Medulla oblongata (tissue), 1 donor: ENCODE measurements around the gene INSM1.

Experiments used
- DNase-seq: peaks from one replicate; pipeline ENCODE4 v3.0.0-alpha.2; 2015; ENCODE audit errors: extremely low spot score

The INSM1 gene

DNA sequence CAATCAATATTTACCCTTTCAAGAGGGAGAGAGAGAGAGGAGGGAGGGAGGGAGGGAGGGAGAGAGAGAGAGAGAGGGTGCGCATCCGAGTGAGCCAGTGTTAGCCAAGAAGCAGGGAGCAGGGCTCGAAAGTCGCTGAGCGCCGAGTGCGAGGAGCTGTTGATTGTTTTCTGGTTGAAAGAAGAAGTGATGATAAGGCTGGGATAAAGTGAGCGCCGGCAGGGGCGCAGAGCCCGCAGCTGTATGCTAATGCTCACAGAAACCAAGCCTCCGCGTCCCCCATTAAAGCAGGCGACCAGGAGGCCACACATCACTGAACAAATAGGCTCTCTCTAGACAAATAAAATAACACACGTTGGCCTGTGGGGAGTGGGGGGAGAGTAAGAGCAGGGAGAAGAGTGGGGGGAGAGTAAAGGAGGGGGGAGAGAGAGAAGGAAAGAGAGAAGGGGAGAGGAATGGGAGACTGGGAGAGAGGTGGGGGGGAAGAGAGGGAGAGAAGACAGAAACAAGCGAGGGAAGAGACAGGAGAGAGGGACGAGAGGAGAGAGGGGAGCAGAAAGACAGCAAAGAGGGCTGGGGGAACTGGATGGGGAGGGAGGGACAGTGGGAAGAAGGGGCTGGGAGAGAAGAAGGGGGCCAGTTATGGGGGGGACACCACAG lies 5.0 kb upstream of the INSM1 start:
- DNase-seq, result peak; percentile 11

DNA sequence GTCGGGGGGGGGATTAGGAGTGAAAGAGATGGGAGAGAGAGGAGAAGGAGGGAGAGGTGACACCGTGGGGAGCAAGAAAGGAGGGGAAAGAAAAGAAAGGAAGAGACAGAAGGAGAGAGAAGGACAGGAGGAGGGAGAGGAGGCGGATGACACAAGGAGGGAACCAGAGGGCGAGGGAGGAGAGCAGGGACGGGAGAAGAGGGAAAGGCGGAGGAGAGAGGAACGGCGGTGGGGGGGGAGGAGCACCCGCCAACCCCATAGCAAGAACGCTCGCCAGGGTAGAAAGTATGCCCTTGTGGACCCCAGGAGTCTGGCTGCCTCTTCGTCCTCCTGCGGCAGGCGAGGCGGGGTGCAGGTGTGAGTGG lies 4.5 kb upstream of the INSM1 start:
- DNase-seq, result no peak

GRCh38 chr20:20363799-20364592 lies 3.9 kb upstream of the INSM1 start:
- no peak for DNase-seq

DNA sequence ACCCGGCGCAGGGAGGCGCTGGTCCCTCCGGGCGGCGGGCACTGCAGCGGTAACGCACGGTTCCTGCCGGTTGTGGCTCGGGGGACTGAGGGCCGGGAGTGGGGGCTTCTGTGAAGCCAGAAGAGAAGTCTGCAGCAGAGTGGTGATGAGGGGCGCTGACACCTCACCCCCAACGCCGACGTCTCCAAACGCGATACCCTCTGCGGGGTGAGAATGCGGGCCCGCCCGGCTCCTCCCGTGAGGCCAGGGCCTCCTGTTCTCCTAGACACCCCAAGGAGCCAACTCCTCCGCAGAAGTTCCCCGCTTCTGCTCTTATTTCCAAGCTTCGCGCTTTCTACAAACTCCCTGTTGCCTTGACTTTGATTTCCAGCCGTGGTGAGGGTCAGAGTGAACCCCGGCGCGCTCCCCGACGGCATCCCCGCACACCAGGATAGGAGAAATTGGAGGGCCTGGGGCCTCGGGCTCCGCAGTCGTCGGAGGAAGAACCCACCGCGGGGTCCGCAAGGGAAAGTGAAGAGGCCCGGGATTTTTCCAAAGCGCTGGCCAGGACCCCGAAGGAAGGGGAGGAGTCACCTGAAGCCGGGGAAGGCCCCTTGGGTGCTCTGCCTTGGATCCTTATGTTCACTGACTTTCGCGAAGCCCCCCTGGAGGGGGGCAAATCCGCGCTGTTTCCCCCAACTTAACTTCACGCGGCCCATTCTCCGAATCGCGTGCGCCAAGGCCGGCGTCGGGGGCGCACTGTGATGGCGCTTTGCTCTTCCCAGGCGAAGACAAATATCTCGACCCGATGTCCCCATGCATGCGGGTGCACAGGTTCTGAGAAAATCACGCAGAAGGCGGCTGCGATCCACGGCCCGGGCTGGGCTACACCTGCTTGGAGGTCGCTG lies 3.1 kb upstream of the INSM1 start:
- DNase-seq, result no peak

DNA sequence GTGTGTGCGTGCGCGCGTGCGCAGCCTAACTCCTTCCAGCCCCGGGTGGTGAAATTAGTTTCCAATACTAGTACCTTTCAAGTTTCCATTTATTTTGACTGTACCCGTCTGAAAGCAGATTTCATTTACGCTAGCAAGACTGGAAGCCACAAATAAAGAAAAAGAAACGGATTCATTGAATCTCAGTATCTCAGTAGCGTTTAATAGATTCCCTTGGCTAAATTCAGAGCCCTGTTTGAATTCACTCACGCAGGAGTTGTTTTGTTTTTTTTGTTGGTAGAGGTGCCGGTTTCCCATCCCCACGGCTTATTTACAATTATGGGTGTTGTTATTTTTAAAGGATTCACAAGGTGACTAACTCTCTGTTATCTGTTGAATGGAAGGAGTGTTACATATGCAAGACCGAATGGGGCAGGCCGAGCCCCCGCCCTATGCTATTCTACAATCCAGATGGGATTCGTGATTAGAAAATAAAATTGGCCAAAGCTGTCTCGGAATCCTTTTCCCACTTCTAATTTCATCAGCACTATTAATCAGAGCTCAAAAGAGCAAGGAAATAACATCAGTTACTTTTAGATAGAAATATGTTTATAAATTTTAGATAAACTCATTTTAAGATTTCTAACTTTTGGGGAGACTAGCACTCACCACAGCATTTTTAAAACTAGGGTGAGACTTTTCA lies 2.3 kb upstream of the INSM1 start:
- no peak for DNase-seq

DNA sequence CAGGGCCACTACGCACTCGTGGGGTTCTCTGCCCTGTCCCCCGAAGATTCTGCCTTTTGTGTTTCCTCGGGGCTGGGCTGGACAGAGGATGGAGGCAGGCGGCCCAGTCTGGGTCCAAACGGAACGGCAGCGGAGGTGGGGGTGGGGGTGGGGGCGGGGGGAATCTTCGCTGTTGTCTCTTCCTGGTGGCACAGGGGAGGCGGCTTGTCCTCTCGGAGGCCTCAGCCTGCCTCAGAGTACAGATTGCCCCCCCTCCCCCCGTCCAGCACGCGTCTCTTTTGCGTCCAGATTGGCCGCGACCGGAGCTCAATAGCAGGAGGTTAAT lies 1.4 kb upstream of the INSM1 start:
- DNase-seq, result no peak

DNA sequence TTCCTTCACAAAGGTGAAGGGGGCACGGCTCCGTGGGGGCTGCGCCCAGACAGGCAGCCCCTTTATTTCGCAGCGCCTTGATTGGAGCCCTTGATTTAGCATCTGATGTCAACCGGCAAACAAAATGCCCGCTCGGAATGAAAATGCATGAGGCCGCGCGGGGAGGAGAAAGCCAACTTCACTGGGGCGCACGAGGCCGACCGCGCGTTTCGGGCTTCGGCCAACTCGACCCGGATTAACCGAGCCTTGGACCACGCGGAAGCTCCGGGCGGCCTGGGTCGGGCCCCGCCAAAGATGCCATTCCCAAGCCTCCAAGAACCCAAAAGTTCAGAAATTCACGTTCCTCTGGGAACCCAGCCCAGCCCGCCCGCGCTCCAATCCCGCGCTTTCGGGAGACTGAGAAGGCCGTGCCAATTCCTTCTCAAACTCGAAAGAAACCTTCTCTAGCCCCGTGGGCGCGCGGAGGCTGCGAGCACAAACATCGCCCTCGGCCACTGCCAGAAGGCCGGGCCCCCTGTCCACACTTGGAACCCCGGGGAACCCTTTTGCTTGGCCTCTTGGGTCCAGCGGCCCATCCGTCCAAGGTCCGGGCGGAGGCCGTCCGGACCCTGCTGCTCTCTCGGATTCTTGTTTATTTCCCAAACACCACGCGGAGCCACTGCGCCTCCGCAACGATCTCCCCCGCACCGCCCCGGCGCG lies 879 bp upstream of the INSM1 start:
- DNase-seq, result no peak

DNA sequence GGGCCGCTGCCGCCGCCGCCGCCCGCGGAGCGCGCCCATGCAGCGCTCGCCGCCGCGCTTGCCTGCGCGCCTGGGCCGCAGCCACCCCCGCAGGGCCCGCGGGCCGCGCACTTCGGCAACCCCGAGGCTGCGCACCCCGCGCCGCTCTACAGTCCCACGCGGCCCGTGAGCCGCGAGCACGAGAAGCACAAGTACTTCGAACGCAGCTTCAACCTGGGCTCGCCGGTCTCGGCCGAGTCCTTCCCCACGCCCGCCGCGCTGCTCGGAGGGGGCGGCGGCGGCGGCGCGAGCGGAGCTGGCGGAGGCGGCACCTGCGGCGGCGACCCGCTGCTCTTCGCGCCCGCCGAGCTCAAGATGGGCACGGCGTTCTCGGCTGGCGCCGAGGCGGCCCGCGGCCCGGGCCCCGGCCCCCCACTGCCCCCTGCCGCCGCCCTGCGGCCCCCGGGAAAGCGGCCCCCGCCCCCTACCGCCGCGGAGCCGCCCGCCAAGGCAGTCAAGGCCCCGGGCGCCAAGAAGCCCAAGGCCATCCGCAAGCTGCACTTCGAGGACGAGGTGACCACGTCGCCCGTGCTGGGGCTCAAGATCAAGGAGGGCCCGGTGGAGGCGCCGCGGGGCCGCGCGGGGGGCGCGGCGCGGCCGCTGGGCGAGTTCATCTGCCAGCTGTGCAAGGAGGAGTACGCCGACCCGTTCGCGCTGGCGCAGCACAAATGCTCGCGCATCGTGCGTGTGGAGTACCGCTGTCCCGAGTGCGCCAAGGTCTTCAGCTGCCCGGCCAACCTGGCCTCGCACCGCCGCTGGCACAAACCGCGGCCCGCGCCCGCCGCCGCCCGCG lies 730 bp downstream of the INSM1 start:
- no peak for DNase-seq

DNA sequence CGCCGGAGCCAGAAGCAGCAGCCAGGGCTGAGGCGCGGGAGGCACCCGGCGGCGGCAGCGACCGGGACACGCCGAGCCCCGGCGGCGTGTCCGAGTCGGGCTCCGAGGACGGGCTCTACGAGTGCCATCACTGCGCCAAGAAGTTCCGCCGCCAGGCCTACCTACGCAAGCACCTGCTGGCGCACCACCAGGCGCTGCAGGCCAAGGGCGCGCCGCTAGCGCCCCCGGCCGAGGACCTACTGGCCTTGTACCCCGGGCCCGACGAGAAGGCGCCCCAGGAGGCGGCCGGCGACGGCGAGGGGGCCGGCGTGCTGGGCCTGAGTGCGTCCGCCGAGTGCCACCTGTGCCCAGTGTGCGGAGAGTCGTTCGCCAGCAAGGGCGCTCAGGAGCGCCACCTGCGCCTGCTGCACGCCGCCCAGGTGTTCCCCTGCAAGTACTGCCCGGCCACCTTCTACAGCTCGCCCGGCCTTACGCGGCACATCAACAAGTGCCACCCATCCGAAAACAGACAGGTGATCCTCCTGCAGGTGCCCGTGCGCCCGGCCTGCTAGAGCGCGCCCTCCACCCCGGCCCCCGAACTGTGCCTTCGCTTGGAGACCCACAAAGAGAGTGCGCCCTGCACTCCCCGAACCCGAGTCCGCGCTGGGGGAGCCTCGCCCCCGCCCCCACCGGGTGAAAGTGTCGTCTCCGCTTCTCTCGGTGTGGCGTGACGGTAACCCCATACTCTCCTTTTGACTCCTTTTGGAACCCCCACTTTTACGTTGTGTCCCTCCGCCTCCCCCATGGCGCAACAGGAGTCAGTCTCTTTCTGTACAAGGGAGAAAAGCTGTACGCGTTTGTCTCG lies 1.6 kb downstream of the INSM1 start:
- no peak for DNase-seq

DNA sequence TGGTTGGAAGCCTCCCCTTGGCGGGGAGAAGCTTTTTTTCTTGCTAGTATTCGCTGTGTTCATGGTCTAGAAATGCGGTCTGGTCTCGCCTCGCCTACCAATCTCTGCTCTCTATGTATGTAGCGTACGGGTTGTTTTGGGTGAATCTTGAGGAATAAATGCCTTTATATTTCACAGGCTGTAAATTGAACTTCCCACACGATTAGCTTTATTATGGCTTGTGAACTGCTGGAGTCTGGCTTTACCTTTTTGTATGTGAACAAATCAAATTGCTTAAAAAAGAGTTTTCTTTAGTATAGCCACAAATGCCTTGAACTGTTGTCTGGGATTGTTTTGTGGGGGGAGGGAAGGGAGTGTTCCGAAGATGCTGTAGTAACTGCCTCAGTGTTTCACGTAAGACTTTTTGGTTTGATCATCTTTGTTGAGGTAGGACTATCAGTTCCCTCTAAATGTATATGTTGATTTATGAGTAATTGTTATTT lies 2.2 kb downstream of the INSM1 start:
- DNase-seq, result no peak

DNA sequence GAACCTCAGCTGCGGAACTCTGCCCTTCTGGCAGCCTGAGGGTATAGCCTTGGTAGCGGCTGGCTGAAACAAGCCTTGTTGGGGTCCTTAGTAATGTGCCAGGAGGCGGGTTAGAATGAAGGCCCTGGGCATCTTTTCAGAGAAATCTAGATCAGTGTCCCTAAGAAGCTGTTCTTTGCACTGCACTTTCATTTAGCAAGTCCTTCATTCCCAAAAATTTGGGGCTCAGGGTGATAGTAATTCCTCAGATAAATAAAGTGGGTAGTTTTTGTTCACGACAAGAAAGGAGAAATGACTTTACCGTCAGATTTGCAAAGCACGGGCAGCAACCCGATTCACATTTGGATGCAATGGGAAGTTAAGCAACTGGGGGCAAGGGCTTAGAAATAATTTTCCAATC lies 3.2 kb downstream of the INSM1 start:
- no peak for DNase-seq

- no peak for DNase-seq
Measured at GRCh38 chr20:20371681-20372080, 3.8 kb downstream of the INSM1 start.

- no peak for DNase-seq
Measured at GRCh38 chr20:20373091-20373571, 5.2 kb downstream of the INSM1 start.

DNA sequence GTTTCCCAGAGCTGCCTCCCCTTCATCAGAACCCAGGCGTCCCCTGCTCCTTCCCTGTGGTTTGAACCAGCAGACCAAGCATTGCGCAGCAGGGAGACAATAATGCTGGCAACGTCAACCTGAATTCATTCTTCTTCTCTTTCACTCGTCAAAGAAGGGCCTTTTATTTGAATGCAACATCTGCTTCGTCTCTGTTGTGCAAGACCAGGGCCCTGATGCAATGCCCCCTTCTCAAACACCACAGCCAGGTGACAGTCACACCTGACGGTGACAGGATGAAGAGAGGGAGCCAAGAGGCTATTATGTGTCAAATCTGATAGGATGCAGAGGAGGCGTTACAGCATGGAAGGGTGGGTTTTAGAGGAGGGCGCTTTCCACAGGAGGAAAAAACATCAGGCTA lies 8.0 kb downstream of the INSM1 start:
- no peak for DNase-seq

- DNase-seq, result no peak
Measured at GRCh38 chr20:20386192-20386591, 18.3 kb downstream of the INSM1 start.

GRCh38 chr20:20390393-20390792 lies 22.5 kb downstream of the INSM1 start:
- DNase-seq, result no peak

GRCh38 chr20:20391115-20391514 lies 23.2 kb downstream of the INSM1 start:
- no peak for DNase-seq

- no peak for DNase-seq
Measured at GRCh38 chr20:20391766-20392165, 23.9 kb downstream of the INSM1 start.
